ENCODE measurements around the gene ITGBL1.

ITGBL1 gene

GRCh38 chr13:101453784-101454201 is 1.3 kb downstream of the ITGBL1 start:
- no peak for DNase-seq

GRCh38 chr13:101454767-101455166 is 2.3 kb downstream of the ITGBL1 start:
- peak; percentile 48 for DNase-seq

- DNase-seq: peak; percentile 94
Observed at GRCh38 chr13:101455863-101456262, 3.4 kb downstream of the ITGBL1 start.

GRCh38 chr13:101457176-101457575 is 4.7 kb downstream of the ITGBL1 start:
- DNase-seq: peak; percentile 16

- DNase-seq: peak; percentile 62
Observed at GRCh38 chr13:101465877-101466276, 13.4 kb downstream of the ITGBL1 start.

- no peak for DNase-seq
Observed at GRCh38 chr13:101467415-101467814, 14.9 kb downstream of the ITGBL1 start.

- DNase-seq: peak; percentile 86
Observed at GRCh38 chr13:101473458-101473857, 21.0 kb downstream of the ITGBL1 start.

GRCh38 chr13:101474419-101474957 is 22.0 kb downstream of the ITGBL1 start:
- peak; percentile 98 for DNase-seq

GRCh38 chr13:101475536-101475935 is 23.1 kb downstream of the ITGBL1 start:
- DNase-seq: no peak

- no peak for DNase-seq
Observed at GRCh38 chr13:101481421-101481820, 28.9 kb downstream of the ITGBL1 start.

GRCh38 chr13:101486708-101487437 is 34.4 kb downstream of the ITGBL1 start:
- no peak for DNase-seq

- no peak for DNase-seq
Observed at GRCh38 chr13:101487438-101487830, 35.0 kb downstream of the ITGBL1 start.

GRCh38 chr13:101488734-101489133 is 36.3 kb downstream of the ITGBL1 start:
- DNase-seq: no peak

- DNase-seq: peak; percentile 23
Observed at GRCh38 chr13:101489643-101490405, 37.3 kb downstream of the ITGBL1 start.

GRCh38 chr13:101490406-101491015 is 38.0 kb downstream of the ITGBL1 start:
- DNase-seq: no peak

GRCh38 chr13:101492251-101492910 is 39.9 kb downstream of the ITGBL1 start:
- peak; percentile 50 for DNase-seq

- DNase-seq: no peak
Observed at GRCh38 chr13:101493541-101493940, 41.1 kb downstream of the ITGBL1 start.

- no peak for DNase-seq
Observed at GRCh38 chr13:101499406-101499805, 46.9 kb downstream of the ITGBL1 start.

GRCh38 chr13:101502618-101503017 is 50.1 kb downstream of the ITGBL1 start:
- DNase-seq: no peak

- DNase-seq: no peak
Observed at GRCh38 chr13:101511161-101511560, 58.7 kb downstream of the ITGBL1 start.

- peak; percentile 79 for DNase-seq
Observed at GRCh38 chr13:101511766-101512165, 59.3 kb downstream of the ITGBL1 start.

GRCh38 chr13:101512650-101513049 is 60.2 kb downstream of the ITGBL1 start:
- DNase-seq: peak; percentile 75

- DNase-seq: no peak
Observed at GRCh38 chr13:101514100-101514499, 61.6 kb downstream of the ITGBL1 start.

Measured in fibroblast of upper back skin (primary cell).